GM19025 (cell line): ENCODE data around the gene HEBP2.

Experiments
- ATAC-seq: cut with Tn5 transposase; IDR thresholded peaks from one replicate; pipeline ENCODE4 v1.9.1; 2021; ENCODE audit warnings: mild to moderate bottlenecking, low read depth, moderate library complexity; ENCODE audit not compliant: unreplicated experiment

Gene HEBP2

GRCh38 chr6:138450445-138450844 lies 46.4 kb downstream of the HEBP2 start:
- no peak for ATAC-seq

DNA sequence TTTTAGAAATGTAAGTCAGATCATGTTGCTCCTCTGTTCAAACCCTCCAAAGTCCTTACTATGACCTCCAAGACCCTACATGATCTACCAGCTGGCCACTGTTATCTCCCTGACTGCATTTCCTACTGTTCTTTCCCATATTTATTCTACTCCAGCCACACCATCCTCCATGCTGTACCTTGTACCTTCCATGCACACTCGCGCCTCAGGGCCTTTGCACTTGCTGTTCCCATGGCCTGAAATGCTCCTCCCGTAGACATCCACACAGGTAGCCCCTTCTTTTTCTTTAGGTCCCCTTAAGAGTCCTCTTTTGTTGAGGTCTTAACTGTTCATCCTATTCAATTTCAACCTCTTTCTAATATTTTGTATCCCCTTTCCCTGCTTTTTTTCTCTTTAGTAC lies 47.0 kb downstream of the HEBP2 start:
- ATAC-seq = no peak

- ATAC-seq = no peak
These were observed 51.1 kb downstream of the HEBP2 start for GRCh38 chr6:138454981-138455706.

DNA sequence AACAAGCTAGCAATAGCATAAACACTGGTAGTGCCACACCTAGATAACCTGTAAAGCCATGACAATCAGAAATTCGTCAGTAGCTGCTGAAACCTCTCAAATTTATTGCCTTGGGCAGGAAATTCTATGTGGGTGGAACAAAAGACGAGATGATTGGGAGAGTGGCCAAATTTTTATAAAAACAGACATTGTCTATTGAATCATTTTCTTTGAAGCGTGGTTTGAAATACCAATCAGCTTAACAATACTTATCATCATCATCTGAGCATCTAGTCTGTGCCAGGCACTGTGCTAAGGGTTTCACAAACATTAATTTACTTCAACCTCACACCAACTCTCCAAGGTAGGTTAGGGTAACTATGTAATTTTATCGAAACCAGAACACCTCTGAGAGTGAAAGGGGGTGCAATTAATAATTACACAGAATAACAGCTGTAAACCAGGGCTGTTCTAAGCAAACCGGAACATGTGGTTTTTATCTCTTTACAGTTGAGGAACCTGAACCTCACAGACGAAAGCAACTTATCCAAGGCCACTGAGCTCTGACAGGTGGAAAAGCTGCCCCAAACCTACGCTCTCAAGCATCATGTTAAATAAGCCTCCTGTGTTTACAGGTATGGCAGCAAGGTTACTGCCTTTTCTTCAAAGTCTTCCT lies 51.9 kb downstream of the HEBP2 start:
- peak; percentile 96 for ATAC-seq

GRCh38 chr6:138456401-138456790 lies 52.4 kb downstream of the HEBP2 start:
- ATAC-seq = no peak

DNA sequence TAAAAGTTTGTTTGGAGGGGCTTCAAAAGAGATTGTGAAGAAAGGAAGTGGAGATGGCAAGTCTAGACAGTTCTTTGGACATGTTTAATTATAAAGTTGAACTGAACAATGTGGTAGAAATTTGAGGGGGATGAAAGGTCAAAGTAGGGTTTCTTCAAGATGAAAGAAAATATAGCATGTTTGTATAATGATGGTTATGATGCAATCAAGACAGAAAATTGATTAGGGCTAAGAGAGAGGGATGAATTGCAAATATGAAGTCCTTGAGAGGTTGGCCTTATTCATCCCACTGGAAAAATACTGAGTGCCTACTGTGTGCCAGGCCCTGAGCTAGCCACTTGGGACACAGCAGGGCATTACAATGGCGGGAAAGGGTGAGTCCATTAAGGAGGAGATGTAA lies 57.6 kb downstream of the HEBP2 start:
- no peak for ATAC-seq

GRCh38 chr6:138464085-138464484 lies 60.1 kb downstream of the HEBP2 start:
- no peak for ATAC-seq

DNA sequence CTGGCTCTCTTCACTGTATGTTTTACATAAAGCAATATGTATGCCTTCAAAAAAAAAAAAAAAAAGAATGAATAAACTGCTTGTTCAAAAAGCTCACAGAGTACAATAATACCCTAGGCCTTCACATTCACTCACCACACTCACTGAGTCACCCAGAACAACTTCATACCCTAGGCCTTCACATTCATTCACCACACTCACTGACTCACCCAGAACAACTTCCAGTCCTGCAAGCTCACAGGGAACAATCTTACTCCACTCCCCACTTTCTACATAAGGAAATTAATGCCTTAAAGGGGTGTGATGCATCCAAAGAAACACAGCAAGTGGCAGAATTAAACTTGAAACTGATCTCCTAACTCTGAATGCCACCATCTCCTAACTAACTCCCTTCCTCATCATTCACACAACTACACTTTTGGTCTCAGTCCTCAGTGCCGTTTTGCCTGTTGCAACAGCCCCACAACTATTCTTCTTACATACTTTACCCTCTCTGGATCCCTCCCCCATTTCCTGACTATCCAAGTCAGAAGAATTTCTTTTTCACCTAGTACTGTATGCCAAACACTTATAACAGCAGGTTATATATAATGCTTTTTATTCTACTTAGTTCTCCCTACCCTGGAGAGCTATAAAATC lies 61.1 kb downstream of the HEBP2 start:
- ATAC-seq = no peak

DNA sequence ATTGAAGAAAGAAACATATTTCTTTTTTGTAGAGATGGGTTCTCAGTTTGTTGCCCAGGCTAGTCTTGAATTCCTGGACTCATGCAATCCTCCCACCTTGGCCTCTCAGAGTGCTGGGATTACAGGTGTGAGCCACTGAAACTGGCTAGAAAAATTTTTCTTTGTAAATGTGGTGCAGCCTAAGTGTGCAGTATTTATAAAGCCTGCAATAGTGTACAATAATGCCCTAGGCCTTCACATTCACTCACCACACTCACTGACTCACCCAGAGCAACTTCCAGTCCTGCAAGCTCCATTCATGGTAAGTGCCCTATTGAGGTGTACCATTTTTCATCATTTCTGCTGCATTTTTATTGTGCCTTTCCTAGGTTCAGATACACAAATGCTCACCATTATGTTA lies 63.9 kb downstream of the HEBP2 start:
- ATAC-seq = no peak

DNA sequence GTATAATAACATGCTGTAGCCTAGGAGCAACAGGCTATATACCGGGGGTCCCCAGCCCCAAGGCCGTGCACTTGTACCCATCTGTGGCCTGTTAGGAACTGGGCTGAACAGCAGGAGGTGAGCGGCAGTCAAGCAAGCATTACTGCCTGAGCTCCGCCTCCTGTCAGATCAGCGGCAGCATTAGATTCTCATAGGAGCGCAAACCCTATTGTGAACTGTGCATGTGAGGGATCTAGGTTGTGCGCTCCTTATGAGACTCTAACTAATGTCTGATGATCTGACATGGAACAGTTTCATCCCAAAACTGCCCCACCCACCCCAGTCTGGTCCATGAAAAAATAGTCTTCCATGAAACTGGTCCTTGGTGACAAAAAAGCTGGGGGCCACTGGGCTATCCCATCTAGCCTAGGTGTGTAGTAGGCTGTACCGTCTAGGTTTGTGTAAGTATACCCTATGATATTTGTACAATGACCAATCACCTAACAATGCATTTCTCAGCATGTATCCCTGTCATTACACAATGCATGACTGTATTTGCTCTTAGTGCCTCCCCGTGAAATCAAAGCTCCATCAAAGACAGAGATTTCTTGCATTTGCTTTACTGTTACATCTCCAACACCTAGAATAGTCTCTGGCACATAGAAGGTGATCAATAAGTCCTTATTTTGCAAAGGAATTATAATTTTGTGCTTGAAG lies 64.4 kb downstream of the HEBP2 start:
- no peak for ATAC-seq
